Right ventricle myocardium superior (tissue), 1 donor: ENCODE data around the gene TUBGCP6. TPM values are rescaled to one million over a fixed set of nuclear protein-coding genes. Genes with fewer than 3 reads are reported as not detected.

Experiments used
- ATAC-seq: fragments of 200-7000 bp; cut with Tn5 transposase; one replicate; pipeline ENCODE4 v1.9.1; 2020; ENCODE audit warnings: mild to moderate bottlenecking; ENCODE audit not compliant: poor library complexity
- DNase-seq: peaks from one replicate; pipeline ENCODE4 v3.0.0-alpha.2; 2020
- intact Hi-C: fragments of 100-400 bp; cut with DNase I; formaldehyde crosslinking; loops from one replicate; pipeline ENCODE4 v1.11.2; 2022
- total RNA-seq: library from RNA; stranded (reverse); fragmentation: NEBNext Ultra II Directional; extraction: Animal tissue kit (Norgen Biotek cat#: 25700); gene quantifications from one replicate; pipeline ENCODE4 v1.2.1, GENCODE V29; 2021
- donor health status: DM: no; HTN: yes; CAD: no; lungs with severe emphysema.

The TUBGCP6 gene
- total RNA-seq, 1 donor from 2014 or later: 14.1 TPM

DNA sequence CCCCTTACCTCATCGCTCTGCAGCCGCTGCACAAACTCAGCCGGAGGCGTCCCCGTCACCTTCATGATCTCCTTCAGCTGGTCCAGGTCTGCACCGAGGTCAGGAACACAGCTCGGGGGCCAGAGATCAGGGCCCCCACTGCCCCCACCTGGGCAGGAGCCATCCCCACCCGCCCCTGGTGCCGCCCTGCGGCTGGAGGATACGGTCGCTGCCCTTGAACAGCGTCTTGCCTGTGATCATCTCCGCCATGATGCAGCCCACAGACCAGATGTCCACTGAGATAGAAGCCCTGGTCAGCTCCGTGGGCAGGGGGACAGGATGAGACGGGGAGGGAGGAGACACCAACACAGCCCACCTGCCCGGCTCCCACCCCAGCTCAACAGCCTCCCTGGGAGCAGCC is 10.8 kb upstream of the TUBGCP6 start:
- intact Hi-C loops: no loop called here
- no peak for DNase-seq
- no peak for ATAC-seq

DNA sequence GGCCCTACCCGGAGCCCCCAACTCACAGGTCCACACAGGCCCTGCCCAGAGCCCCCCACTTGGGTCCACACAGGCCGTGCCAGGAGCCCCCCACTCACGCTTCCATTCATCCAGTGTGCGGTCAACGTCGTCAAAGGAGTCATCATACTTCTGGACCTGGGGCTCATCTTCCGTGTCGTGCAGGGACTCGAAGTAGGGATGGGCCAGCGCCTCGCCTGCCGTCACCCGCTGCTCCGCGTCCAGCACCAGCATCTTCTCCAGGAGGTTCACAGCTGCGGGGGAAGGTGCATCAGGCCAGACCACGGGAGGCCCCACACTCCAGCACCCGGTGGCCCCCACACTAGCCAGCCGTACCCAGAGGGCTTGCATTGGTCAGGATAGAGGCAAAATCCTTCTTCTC is 10.3 kb upstream of the TUBGCP6 start:
- ATAC-seq (no peak), DNase-seq (no peak)
- intact Hi-C loops: no loop called here

DNA sequence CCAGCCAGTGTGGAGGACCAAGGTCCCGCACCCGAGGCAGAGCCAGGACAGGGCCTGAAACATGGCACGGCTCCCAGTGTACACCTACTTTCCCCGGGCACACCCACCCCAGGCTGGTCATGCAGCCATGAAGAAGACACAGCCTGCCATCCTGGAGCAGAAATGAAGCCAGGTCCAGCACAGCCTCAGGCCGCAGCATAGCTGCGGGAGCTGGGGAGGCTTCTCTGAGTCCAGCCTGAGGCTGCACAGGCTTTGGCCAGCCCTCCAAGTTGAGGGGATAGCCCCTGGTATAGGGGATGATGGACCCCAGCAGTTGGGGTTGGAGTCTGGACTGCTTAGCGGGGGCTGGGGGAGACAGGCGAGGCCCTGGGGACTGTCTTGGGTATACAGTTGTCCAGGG is 9.1 kb upstream of the TUBGCP6 start:
- ATAC-seq (no peak), DNase-seq (no peak)
- intact Hi-C loops: loop anchor here (5.0 kb wide), 1 partner anchor 73 kb away; the partner anchor contains the start of gene DENND6B

DNA sequence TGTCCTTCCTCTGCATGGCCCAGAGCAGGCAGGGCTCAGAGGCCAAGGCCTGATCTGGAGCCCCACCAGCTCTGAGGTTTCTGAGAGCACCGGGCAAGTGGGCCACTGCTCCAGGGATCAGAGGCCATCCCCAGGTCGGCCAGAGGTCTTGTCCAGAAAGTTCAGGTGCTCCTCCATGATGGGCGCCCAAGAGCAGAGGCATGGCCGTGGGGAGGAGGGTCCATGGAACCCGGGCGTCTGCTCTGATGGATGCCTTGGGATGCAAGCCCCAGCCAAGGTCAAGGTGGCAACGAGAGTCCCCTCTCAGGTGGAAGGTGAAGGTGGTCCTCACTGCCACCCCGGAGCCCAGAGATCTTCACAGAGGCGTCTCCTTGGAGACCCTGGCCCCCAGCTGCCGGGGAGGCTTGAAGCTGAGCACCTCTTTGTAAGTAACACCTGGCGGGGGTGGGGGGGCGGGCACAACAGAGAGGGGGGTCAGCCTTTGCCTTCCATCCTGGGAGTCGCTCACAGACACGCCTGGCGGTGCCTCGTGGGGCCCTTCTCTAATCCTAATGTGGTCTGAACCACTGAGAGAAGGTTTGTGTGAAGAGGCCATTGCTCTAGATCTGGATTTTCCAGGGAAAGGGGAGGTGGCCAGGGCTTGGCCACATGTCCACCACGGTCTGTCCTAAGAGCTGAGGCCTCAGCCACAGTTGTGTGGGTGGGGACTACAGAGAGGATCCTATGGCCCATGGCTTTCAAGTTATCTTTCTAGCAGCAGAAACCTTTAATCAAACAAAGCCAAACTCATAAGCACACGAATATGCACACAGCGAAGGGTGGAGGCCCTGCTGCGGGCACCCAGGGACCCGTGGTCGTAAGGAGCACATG is 8.5 kb upstream of the TUBGCP6 start:
- intact Hi-C loops: loop anchor here (5.0 kb wide), 1 partner anchor 74 kb away; the partner anchor contains the start of gene DENND6B
- DNase-seq: no peak
- ATAC-seq: no peak

DNA sequence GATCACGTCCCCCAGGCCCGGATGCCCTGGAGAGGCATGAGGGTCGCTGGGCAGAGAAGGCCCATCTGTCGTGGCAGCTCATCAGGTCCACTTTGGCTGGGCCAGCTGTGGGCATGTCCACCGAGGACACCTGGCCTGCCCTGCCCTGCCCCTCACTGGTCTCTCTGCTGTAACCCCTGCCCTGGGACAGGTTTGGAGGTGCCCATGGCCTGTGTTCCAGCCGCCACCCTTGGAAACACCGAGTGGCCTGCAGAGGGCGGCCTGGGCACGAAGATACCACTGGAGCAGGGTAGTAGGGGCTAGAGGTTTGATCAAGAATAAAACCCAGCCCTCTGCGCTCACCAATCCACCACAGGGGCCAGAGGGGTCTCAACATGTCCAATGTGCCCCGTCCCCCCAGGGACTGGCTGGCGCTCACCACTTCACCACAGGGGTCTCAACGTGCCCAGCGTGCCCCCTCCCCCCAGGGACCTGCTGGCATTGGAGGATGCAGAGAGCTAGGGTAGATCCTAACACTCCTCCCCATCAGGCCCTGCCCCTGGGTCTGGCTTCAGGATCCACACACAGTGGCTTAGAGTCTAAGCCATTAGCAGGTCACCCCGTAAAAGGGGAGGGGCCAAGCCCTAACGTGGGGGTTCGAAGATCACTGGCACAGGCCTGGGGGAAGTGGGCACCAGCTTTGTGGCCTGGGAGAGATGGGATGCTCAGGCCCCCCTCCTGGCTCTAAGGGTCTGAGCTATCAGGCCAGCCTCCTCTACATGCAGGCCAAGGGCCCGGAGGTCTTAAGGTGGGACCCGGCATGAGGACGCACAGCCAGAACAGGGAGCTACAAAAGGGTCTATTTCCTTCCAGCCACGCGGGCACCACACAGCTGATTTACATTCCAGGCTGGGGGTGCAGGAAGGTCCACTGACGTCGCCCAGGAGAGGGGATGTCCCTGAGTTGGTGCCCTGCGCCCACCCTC is 7.5 kb upstream of the TUBGCP6 start:
- intact Hi-C loops: loop anchor here (5.0 kb wide), 1 partner anchor 75 kb away; the partner anchor contains the start of gene DENND6B
- ATAC-seq (peak; percentile 82), DNase-seq (peak; percentile 86)

DNA sequence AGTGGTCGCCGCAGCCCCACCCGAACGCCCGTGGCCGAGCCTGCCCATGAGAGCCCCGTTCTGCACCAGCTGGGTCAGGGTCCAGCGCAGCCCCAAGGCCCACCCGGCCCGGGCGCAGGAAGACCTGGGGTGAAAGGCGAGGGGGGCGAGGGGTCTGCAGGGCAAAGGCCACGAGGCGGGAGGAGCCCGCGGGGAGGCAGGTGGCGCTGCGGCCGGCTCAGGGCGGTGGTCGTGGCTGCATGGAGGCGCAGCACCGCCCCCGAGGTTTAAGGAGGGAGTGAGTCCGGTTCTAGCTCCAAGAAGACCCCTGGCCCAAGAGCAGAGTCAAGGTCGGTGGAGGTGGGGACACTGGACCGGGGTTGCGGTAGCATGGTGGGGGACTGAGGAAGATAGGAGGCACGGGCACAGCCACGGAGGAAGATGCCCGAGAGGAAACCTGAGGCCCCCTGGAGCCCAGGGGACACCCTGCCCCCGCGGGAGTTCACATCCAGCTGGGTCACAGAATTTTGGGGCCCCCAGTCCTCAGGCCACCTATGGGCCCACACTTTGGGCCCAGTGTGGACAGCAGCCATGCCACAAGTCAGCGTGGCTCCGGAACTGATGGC is 6.8 kb upstream of the TUBGCP6 start:
- DNase-seq (no peak), ATAC-seq (no peak)
- intact Hi-C loops: loop anchor here (5.0 kb wide), 1 partner anchor 76 kb away; the partner anchor contains the start of gene DENND6B

DNA sequence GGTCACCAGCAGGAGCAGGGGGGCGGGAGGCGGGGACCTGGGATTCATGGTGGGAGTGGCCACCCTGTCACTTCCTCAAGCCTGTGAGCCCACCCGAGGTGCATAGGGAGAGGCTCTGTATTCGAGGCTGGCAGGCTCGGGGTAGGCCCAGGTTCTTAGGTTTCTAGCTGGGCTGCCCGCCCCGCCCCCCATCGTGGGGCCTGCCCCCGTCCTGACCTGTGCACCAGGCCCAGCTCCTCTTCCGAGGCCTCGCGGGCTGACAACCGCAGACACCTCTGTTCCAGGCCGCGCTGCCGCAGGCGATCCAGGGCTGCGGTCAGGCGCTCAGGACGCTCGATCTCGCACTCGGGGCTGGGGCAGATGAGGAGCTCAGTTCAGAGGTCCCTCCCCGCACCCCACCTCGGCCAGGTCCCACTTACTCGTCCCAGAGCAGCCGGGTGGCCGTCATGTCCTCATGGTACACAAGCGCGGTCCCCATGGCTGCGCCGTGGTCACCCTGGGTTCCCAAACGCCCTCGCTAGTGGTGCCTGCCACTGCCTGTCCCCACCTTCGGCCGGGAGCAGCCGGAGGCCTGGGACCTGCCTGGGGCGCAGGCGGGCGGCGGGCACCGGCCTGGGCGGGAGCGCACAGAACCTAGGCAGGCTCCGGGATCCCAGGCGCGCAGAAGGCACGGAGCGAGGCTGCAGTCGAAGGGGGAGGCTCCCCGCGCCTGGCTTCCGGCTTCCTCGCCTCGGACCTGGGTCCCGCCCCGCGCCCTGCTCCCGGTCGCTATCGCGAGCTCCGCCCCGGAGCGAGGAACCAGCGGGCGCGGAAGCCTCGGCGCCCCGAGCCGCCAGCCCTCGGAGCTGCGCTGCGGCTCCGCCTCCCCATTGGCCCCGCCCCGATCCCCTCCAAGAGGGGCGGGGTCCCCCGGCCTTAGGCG is 6.0 kb upstream of the TUBGCP6 start, which contains the start of gene HDAC10:
TSS of gene HDAC10 (minus strand) at position 711 of the 922 bp plus-strand sequence. CDS start at position 478, 233 bp downstream.
- ATAC-seq (peak; percentile 86), DNase-seq (peak; percentile 92)
- intact Hi-C loops: loop anchor here (5.0 kb wide), 1 partner anchor 76 kb away; the partner anchor contains the start of gene DENND6B

DNA sequence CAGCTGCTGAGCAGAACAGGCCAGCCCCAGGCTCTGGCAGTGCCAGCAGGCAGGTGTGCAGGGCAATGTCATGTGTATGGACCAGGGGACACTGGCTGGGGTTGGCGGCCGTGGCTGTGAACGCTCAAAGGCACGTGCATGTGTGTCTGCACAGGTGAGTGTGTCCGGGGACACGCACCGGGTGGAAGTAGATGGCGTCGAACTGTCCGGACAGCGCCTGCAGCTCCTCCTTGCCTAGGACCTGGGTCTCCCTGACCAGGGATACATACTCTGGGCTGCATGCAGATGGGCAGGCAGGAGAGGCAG is 5.4 kb upstream of the TUBGCP6 start:
- no peak for ATAC-seq
- intact Hi-C loops: loop anchor here (5.0 kb wide), 1 partner anchor 77 kb away; the partner anchor contains the start of gene DENND6B
- DNase-seq: no peak

DNA sequence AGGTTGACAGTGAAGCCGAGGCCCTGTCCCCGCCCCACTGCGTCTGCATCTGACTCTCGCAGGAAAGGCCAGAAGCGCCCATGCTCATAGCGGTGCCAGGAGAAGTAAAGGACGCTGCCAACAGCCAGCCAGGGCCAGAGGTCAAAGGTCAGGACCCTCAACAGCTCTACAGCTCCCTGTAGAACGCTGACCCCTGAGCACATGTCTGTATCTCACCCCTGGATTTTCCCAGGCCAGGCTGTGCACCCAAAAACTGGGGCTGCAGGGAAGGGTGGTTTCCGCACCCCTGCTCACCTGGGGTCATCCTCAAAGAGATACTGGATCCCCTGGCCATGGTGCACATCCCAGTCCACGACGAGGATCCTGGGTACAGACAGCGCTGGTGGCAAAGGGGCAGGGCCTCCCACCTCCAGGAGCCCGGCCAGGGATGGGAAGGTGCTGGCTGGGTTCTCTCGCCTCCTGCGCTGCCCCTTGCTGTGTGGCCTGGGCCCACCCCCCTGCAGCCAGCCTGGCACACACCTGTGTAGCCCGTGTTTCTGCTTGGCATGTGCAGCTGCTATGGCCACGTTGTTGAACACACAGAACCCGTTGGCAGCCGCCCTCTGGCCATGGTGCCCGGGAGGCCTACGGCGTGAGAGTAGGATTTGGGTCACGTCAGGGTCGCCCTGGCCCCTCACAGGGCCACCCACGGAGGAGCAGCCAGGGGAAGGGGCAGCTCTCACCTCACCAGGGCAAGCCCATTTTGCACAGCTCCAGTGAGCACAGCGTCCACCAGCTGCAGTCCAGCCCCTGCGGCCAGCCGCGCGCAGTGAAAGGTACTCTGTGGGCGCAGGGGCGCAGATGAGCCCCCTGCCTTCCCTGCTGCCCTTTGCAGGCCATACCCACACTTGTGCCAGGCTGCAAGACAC is 4.8 kb upstream of the TUBGCP6 start:
- no peak for DNase-seq
- no peak for ATAC-seq
- intact Hi-C loops: loop anchor here (5.0 kb wide), 1 partner anchor 78 kb away; the partner anchor contains the start of gene DENND6B

DNA sequence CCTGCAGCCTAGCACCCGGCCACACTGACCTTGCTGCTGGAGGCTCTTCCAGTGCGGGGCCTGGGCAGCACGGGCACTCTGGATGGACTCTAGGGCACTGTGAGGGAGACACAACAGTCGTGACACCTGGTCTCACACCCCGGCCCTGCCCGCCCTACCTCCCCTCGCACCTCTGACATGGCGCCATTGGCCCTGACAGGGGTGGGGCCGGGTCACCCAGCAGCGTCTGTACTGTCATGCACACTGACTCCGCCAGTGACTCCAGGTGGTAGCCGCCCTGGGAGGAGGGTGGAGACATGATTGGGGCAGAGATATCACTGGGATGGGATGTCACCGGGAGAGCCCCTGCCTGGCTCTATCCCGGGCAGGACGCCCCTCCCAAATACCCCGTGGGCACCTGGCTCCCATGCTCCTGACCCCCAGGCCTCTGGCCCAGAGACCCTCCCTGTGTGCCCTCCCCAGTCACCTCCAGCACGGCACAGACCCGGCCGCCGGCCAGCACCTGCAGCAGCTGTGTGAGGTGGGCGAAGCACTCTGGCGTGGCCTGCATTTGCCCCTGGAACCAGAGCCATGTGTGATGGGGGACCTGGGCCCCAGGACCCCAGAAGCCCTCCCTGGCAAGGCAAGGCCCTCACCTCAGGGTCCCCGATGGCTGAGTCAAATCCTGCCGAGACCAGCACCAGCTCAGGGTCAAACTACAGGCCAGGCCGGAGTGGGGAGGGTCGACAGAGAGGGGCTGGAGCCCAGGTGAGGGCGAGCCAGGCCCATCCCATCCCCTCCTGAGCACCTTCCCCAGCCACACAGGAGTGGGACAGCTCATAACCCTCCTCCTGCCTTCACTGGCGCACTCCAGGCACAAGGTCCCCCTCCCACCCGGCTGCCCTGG is 3.6 kb upstream of the TUBGCP6 start:
- ATAC-seq (no peak), DNase-seq (no peak)
- intact Hi-C loops: no loop called here

DNA sequence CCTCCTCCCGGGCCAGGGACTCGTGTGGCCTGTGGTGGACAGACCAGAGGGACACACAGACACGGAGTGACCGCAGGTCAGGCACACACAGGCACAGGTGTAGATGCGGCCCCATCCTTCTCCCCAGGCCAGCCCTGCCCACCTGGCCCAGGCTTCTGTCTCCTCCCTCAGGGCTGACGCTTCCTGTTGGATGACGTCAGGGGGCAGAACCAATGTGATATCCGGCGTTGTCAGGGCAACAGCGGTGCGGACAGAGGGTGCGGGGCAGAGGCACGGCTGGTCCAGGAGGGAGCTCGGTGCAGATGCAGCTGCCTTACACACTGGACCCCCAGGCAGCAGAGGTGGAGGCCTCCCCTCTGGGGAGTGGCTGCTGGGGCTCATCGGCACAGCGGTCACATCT is 2.9 kb upstream of the TUBGCP6 start:
- ATAC-seq (no peak), DNase-seq (peak; percentile 64)
- intact Hi-C loops: no loop called here

DNA sequence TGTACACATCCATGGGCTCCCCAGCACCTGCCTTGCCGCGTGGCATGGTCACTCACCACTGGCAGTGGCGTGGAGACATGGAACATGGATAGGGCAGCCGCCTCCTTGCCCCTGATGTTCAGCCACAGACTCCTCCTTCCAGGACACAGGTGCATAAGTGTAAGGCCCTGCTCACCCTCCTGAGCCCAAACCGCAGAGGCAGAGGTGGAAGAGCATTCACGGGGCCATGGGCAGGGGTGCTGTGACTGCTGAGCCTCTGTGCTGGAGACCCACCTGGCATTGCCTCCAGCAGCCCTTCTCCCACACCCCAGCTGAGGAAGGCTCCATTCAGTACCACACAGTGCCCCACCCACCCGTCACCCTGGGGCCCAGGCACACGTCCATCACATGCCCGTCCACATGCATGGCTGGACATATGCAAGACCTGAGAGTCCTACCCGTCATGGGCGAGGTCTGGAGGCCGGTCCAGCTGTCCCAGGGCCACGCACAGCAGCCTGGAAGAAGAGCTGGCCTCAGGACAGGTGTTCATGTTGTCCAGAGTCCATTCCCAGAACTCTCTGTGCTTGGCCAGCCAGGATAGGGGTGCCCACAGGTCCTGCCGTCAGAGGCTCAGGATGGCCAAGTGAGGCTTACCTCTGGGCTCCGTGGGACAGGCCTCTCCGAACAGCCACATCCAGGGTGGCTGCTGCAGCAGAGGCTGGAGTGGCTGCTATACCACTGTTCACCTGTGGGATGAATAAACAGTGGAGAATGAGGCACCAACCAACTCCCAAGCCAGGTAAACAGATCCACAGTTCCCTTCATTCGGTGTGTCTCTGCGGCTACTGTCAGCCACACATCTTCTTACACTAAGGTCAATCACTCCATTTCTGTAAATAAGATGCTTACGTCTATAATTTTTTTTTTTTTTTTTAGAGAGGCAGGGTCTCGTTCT is 1.7 kb upstream of the TUBGCP6 start:
- no peak for ATAC-seq
- intact Hi-C loops: no loop called here
- no peak for DNase-seq

DNA sequence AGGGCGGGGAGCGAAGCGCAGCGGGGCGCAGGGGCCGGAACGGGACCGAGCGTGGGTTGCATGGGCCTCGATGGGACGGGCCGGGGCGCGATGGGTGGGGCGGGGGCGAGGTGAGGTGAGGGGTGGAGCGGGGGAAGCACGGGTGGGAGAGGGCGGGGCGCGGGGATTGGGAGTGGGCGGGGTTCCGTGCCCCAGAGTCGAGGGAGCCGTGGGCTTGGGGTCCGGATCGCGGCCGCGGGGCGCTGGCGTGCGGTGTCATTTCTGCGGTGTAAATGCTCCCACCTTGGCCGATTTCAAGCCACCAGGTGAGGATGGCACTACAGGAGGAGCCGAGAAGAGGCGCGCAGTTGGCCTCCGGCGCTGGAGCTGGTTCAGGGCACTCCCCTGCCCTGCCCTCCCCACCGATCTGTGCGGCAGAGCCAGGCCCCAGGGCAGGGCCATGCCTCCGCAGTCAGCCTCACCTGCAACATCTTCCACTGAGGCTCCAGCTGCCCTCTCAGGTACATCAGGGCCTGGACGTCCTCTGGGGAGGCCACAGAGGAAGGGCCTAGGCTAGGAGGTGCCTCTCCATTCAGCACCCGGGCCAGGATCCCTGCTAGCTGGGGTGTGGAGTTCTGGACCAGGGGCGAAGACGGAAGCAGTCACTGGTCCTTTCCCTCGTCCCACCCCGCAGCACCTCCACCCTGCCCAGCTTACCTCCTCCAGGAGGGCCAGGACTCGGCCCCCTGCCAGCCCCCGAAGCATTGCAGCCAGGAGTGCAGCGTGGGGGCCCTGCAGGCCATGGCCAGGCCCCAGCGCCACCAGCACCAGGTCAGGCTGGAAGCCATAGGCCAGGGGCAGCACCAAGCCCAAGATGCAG is 620 bp upstream of the TUBGCP6 start:
- ATAC-seq (peak; percentile 51), DNase-seq (no peak)
- intact Hi-C loops: no loop called here
